ENCODE results near the gene PPP1R1A. TPM values are rescaled to one million over a fixed set of nuclear protein-coding genes. Genes with fewer than 3 reads are reported as not detected.

Gene PPP1R1A
- total and polyA plus RNA-seq, 2 experiments from 2014 or later: 154 to 196 TPM

DNA sequence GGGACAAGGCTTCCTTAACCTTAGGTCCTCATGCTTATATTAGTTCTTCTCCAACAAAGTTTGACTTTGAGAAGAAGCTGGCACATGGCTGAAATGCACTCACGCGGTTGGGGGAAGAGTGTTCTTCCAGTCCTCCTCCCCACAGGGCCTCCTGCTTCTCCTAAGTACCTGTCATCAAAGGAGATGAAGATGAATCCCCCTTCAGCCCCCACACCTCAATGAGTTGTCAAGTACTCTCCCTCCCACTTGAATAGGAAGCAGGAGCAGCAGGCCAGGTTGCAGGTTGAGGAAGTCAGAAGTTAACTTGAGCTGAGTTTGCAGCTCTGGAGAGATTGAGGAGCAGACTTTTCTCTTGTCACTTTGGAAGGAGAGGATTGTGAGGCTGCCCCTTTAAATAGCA is 41.9 kb downstream of the PPP1R1A start:
- Histone ChIP-seq H3K4me3 (no peak overlapping the region), H3K9me3 (ENCODE audit: low read depth) (no peaks in the 10 kb centered on the region), H3K27me3 (peaks cover 14% of the 10 kb centered on the region), H3K36me3 (no peaks in the 10 kb centered on the region), H3K27ac (no peak overlapping the region), H3K4me1 (ENCODE audit: low read depth) (peaks cover 8% of the 10 kb centered on the region)
- TF ChIP-seq CTCF (IDR thresholded peaks at IDR 0.05; ENCODE audit: low read depth, low read length): no peak
- DNase-seq (ENCODE audit: low read depth in 1 of 2, low spot score in 1 of 2): peak in 1 of 2 donors; percentile 32

DNA sequence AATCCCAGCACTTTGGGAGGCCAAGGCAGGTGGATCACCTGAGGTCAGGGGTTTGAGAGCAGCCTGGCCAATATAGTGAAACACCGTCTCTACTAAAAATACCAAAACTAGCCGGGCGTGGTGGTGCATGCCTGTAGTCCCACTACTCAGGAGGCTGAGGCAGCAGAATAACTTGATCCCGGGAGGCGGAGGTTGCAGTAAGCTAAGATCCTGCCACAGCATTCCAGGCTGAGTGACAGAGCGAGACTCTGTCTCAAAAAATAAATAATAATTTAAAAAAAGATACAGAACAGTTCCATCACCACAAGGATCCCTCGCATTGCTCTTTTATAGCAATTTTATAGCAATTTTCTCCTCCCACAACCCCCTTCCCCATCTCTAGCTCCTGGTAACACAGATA is 43.7 kb downstream of the PPP1R1A start:
- peaks cover 5% of the 10 kb centered on the region for H3K27me3 ChIP-seq
- no peak overlapping the region for H3K27ac ChIP-seq
- DNase-seq (ENCODE audit: low read depth in 1 of 2, low spot score in 1 of 2): no peak
- no peaks in the 10 kb centered on the region for H3K9me3 ChIP-seq (ENCODE audit: low read depth)
- no peak for TF ChIP-seq CTCF (IDR thresholded peaks at IDR 0.05; ENCODE audit: low read depth, low read length)
- H3K36me3 ChIP-seq: no peaks in the 10 kb centered on the region
- H3K4me1 ChIP-seq (ENCODE audit: low read depth): peaks cover 8% of the 10 kb centered on the region
- H3K4me3 ChIP-seq: no peak overlapping the region

DNA sequence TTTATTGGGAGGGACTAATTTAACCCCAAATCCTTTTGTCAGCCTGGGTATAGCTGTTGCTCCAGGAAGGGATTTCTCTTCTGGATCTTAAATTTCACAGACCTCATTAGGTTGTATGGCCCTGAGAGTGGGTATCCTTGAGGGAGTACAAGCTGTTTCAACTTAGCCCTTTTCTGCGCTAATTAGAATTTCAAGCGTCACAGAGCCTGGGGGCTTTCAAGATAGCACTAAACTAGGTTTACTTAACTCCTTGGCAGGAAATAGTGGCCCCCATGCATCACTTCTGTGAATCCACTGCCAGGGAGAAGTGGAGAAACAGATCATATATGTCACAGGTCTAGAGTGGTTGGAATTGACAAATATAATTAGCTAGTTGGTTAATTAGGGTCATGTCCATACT is 44.9 kb downstream of the PPP1R1A start:
- Histone ChIP-seq H3K4me3 (no peak overlapping the region), H3K27me3 (peaks cover 5% of the 10 kb centered on the region), H3K27ac (no peak overlapping the region), H3K36me3 (no peaks in the 10 kb centered on the region), H3K9me3 (ENCODE audit: low read depth) (no peaks in the 10 kb centered on the region), H3K4me1 (ENCODE audit: low read depth) (peaks cover 8% of the 10 kb centered on the region)
- DNase-seq (ENCODE audit: low read depth in 1 of 2, low spot score in 1 of 2): no peak
- no peak for TF ChIP-seq CTCF (IDR thresholded peaks at IDR 0.05; ENCODE audit: low read depth, low read length)

DNA sequence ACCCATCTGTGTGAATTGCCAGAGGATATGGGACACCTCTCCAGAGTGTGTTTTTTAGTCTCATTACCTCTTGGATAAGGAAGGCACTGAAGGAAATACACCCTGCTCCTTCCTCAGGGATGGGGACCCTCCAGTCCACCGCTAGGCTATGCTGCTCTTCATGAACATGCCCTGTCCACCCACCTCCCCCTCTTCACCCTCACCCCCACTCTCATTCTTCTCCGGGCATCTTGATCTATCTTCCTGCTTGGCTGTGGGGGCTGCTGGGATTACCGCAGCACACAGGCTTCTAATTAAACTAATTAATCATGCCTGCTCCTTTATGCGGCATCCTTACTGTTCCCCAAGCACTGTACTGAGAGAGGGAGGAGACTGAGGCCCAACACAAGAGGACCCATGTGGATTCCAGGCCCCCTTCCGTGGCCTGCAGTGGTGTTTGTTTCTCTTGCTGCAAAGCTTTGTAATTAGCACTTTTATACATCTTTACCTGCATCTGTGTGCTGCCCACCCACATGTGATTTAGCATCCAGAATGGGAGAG is 46.6 kb downstream of the PPP1R1A start:
- Histone ChIP-seq H3K27ac (no peak overlapping the region), H3K4me1 (ENCODE audit: low read depth) (peaks cover 6% of the 10 kb centered on the region), H3K36me3 (no peaks in the 10 kb centered on the region), H3K9me3 (ENCODE audit: low read depth) (no peaks in the 10 kb centered on the region), H3K4me3 (no peak overlapping the region), H3K27me3 (peaks cover 5% of the 10 kb centered on the region)
- no peak for TF ChIP-seq CTCF (IDR thresholded peaks at IDR 0.05; ENCODE audit: low read depth, low read length)
- DNase-seq (ENCODE audit: low read depth in 1 of 2, low spot score in 1 of 2): no peak

DNA sequence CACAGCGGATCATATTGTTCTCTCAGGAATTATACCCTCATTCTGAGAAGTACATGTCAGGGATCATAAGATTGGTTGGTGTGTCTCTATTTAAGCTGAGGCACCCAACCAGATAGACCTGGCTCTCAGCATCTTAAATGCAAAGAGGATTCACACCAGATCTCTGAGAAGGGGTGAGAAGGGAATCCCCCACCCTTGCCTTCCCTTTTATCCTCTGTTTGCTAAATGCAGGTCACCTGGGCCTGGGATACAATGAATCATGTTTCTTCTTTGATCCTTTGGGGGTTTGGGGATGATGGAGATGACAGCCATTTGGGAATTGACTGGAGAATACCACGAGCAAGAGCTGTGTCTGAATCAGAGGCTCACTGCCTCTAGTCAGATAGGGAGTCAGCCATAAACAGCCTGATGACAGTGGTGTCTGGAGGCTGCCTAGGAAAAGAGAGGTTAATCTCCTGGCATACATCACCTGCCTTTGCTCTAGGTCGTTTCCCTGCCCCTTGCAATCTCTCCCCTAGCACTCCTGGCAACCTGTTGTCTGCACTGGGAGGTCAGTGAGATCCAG is 50.2 kb downstream of the PPP1R1A start:
- no peak for TF ChIP-seq CTCF (IDR thresholded peaks at IDR 0.05; ENCODE audit: low read depth, low read length)

More for the DNA sequence above, 50.2 kb downstream of the PPP1R1A start:
- Histone ChIP-seq H3K4me3 (no peak overlapping the region), H3K27me3 (peaks cover 1% of the 10 kb centered on the region), H3K4me1 (ENCODE audit: low read depth) (no peaks in the 10 kb centered on the region), H3K36me3 (no peaks in the 10 kb centered on the region), H3K27ac (no peak overlapping the region), H3K9me3 (ENCODE audit: low read depth) (no peaks in the 10 kb centered on the region)
- DNase-seq (ENCODE audit: low read depth in 1 of 2, low spot score in 1 of 2): no peak

Measured in cardiac muscle cell (in vitro differentiated cells and primary cell).